Pancreas (tissue), 10 donors: Measurements from ENCODE around the gene C8A. TPM values are rescaled to one million over a fixed set of nuclear protein-coding genes. Genes with fewer than 3 reads are reported as not detected.

Experiments used
- ATAC-seq, 4 donors: fragments of 200-7000 bp; cut with Tn5 transposase; one replicate each; pipeline versions ENCODE4 v1.8.0 to v1.9.1; 2020; ENCODE audit warnings: mild to moderate bottlenecking in 4 of 4, moderate library complexity in 4 of 4
- DNase-seq, 6 donors: peaks; one replicate each; pipeline ENCODE4 v3.0.0-alpha.2; 2020
- FAIRE-seq: peaks from 2 replicates; lab custom pipeline; 2012; peaks lifted over from hg19 to GRCh38; lab: Jason Lieb, UNC
- H3K27ac ChIP-seq, 4 donors: fragments of 200-600 bp; sonication (generic); 1 replicate in 3 of 4; 2 replicates in 1 of 4; pipeline versions ENCODE4 v1.5.0 to v1.8.0; 2020
- H3K27me3 ChIP-seq, 4 donors: fragments of 200-600 bp; one replicate each; pipeline ENCODE4 v1.8.0; 2021
- H3K36me3 ChIP-seq, 3 donors: fragments of 200-600 bp; sonication (generic) in 1 of 3; one replicate each; pipeline versions ENCODE4 v1.5.0 to v1.8.0; 2020 to 2021
- H3K4me1 ChIP-seq, 3 donors: fragments of 200-600 bp; one replicate each; pipeline ENCODE4 v1.8.0; 2021
- H3K4me3 ChIP-seq, 4 donors: fragments of 200-600 bp; sonication (generic) in 2 of 4; one replicate each; pipeline versions ENCODE4 v1.5.0 to v1.8.0; 2020 to 2021
- H3K9me3 ChIP-seq, 4 donors: fragments of 200-600 bp; one replicate each; pipeline ENCODE4 v1.8.0; 2021
- WGBS, 2 donors: extraction: QIAGEN DNeasy Blood & Tissue Kit; methylation state at CpG; one replicate each; pipeline ENCODE4 v1.1.7; 2013; 5-methylcytosine and 5-hydroxymethylcytosine counted together
- intact Hi-C, 3 donors: fragments of 100-400 bp; cut with DNase I; formaldehyde crosslinking; loops; one replicate each; pipeline versions ENCODE4 v1.11.1 to v1.14.2; 2022
- polyA plus RNA-seq, 2 donors: library from polyadenylated mRNA; stranded (reverse); fragments of 200-250 nt; gene quantifications; one replicate each; pipeline ENCODE4 v1.2.3, GENCODE V29; 2013
- total RNA-seq, 6 donors: library from RNA; stranded (reverse); fragmentation: NEBNext Ultra II Directional in 4 of 6; extraction: Animal tissue kit (Norgen Biotek cat#: 25700) in 4 of 6; gene quantifications; one replicate each; pipeline versions ENCODE4 v1.2.1 to v1.2.4, GENCODE V29; 2021 to 2023
- TF ChIP-seq, protein P1 (sequence below), 4 donors: fragments of 200-600 bp; sonication (generic) in 3 of 4; IDR thresholded peaks; one replicate each; pipeline versions ENCODE4 v1.5.0 to v1.8.0; 2021; ENCODE audit warnings: antibody characterized with exemption in 4 of 4
- donor health status: healthy with polysubstance abuse.
- donor health status: DM: no; HTN: no; CAD: no; lungs with moderate emphysema.
- donor health status: DM: no; HTN: no; CAD: no.
- donor health status: control.
- donor health status: control.
- donor health status: Bipolar disorder and iron deficiency.
- donor health status: DM: yes; HTN: yes; CAD: no.
- donor health status: DM: no; HTN: no; CAD: no.
- donor health status: DM: no; HTN: no; CAD: no.
- donor health status: DM: yes; HTN: yes; CAD: no.

C8A gene
- total and polyA plus RNA-seq, 8 donors = 0.08 to 0.38 (median 0.11) TPM; not detected in 4

DNA sequence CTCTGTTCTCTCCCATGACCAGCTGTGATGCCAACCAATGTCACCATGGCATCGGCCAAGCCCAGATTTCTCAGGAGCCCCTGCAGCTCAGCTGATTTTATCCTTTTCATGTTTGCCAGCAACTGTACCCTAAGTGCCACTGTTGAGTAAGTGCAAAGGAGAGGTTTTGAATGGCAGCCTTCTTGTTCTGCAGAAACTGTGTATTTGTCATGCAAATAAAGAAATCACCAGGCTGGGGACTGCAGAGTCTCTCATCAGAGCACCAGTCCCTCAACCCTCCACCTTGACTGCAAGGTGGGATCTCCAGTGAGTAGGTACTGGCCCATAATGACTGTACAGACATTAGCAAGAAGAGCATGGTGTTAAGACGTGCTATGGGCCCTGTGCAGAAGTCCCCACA lies 84.6 kb downstream of the C8A start:
- ATAC-seq (no peak), FAIRE-seq (no peak), DNase-seq (no peak)
- H3K9me3 ChIP-seq = no peaks in the 10 kb centered on the region
- no peaks in the 10 kb centered on the region for H3K27me3 ChIP-seq
- no peak overlapping the region for H3K4me3 ChIP-seq
- 85 to 91% methylated on average over 2 of the region's 2 CpGs for WGBS, 2 donors
- TF ChIP-seq, protein P1, sequence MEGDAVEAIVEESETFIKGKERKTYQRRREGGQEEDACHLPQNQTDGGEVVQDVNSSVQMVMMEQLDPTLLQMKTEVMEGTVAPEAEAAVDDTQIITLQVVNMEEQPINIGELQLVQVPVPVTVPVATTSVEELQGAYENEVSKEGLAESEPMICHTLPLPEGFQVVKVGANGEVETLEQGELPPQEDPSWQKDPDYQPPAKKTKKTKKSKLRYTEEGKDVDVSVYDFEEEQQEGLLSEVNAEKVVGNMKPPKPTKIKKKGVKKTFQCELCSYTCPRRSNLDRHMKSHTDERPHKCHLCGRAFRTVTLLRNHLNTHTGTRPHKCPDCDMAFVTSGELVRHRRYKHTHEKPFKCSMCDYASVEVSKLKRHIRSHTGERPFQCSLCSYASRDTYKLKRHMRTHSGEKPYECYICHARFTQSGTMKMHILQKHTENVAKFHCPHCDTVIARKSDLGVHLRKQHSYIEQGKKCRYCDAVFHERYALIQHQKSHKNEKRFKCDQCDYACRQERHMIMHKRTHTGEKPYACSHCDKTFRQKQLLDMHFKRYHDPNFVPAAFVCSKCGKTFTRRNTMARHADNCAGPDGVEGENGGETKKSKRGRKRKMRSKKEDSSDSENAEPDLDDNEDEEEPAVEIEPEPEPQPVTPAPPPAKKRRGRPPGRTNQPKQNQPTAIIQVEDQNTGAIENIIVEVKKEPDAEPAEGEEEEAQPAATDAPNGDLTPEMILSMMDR (IDR thresholded peaks at IDR 0.05) = no peak
- H3K27ac ChIP-seq = no peak overlapping the region
- no peaks in the 10 kb centered on the region for H3K36me3 ChIP-seq
- no peaks in the 10 kb centered on the region for H3K4me1 ChIP-seq
- intact Hi-C loops = no loop called here

DNA sequence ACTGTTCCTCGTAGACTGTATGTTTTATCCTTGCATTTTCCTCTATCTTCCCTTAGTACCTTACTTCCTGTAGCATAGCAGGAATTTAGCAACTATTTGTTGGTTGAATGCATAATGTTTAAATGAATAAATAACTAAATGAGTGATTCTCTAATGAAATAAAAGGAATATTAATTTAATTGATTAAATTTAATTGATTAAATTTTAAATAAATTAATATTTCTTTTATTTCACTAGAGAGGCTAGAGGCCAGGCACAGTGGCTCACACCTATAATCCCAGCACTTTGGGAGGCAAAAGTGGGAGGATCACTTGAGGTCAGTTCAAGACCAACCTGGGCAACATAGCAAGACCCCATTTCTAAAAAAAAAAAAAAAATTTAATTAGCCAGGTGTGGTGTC lies 85.4 kb downstream of the C8A start:
- TF ChIP-seq, protein P1 (IDR thresholded peaks at IDR 0.05) = no peak
- ATAC-seq (no peak), DNase-seq (no peak), FAIRE-seq (no peak)
- Histone ChIP-seq H3K36me3 (no peaks in the 10 kb centered on the region), H3K9me3 (no peaks in the 10 kb centered on the region), H3K27ac (no peak overlapping the region), H3K4me1 (no peaks in the 10 kb centered on the region), H3K4me3 (no peak overlapping the region), H3K27me3 (no peaks in the 10 kb centered on the region)
- 43 to 92% methylated on average over 1 of the region's 1 CpG for WGBS, 2 donors
- intact Hi-C loops = no loop called here

DNA sequence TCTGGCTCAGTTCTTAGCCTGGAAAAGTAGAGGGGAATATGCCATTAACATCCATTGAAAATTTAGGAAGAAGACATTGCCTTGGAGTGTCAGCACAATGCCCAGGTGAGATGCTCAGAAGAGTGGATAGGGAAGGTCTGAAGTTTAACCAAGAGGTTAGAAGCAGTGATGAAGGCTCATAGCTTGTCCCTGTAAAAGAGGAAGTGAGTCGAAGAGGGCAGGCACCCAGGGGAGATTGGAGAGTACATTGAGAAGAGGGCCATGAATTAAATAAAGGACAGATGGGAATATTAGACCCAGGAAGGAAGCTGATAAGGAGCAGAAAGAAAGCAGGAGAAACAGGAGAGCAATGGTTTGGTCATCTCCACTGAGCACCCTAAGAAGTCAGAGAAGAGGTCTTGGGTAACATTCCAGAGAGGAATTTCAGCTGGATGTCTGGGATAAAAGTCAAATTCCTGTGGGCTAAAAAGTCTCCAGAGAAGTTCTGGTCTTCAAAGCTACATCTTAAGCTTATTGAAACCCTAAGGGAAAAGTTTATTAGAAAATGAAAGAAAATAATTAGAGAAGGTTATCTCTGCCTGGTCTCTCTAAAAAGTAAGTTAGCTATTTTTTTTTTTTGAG lies 93.9 kb downstream of the C8A start:
- FAIRE-seq (no peak), ATAC-seq (no peak), DNase-seq (no peak)
- no peak overlapping the region for H3K27ac ChIP-seq
- no peak overlapping the region for H3K4me3 ChIP-seq
- TF ChIP-seq, protein P1 (IDR thresholded peaks at IDR 0.05) = no peak
- H3K27me3 ChIP-seq = no peaks in the 10 kb centered on the region
- H3K4me1 ChIP-seq = no peaks in the 10 kb centered on the region
- H3K9me3 ChIP-seq = no peaks in the 10 kb centered on the region
- intact Hi-C loops = no loop called here
- no peaks in the 10 kb centered on the region for H3K36me3 ChIP-seq
- WGBS, 2 donors = 72 to 85% methylated on average over 1 of the region's 1 CpG

DNA sequence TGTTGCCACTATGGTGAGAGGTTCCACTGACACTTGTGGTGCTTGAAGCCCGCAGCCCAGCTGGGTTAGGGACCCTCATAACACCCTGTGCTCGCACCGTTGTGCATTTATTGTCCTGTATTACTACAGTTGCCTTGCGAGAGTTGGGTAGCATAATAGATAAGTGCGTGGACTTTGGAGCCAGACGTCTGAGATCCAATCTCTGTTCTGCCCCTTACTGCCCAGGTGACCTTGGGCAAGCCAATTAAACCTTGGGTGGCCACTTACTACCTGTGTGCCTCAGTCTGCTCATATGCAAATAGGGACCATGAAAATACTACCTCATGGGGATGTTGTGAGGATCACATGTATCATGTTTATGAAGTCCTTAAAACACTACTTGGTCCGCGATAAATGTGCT lies 97.9 kb downstream of the C8A start:
- no peak for FAIRE-seq
- H3K27me3 ChIP-seq = no peaks in the 10 kb centered on the region
- TF ChIP-seq, protein P1 (IDR thresholded peaks at IDR 0.05) = no peak
- no peaks in the 10 kb centered on the region for H3K4me1 ChIP-seq
- ATAC-seq = peak in 1 of 4 donors; percentile 24
- no peaks in the 10 kb centered on the region for H3K36me3 ChIP-seq
- no peak overlapping the region for H3K27ac ChIP-seq
- intact Hi-C loops = no loop called here
- no peak overlapping the region for H3K4me3 ChIP-seq
- 60 to 62% methylated on average over 8 of the region's 8 CpGs for WGBS, 2 donors
- DNase-seq = no peak
- no peaks in the 10 kb centered on the region for H3K9me3 ChIP-seq

DNA sequence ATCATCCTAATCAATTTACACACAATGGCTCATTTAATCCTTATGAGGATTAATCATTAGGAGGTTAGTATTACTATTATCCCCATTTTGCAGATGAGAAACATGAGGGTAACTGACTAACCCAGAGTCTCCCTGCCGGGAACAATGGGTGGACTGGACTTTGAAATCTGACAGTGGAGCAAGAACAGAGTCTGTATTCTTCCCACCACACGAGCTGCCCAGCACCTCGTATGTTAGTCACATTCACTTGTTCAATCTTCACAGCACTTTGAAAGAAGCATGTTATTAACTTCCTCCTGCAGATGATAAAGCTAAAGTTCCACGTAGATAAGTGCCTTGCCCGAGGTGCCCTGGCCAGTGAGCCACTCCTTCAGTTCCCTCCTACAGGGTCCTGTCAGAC lies 98.8 kb downstream of the C8A start:
- no peak for FAIRE-seq

More for the DNA sequence above, 98.8 kb downstream of the C8A start:
- Histone ChIP-seq H3K36me3 (no peaks in the 10 kb centered on the region), H3K27ac (no peak overlapping the region), H3K9me3 (no peaks in the 10 kb centered on the region), H3K4me3 (no peak overlapping the region), H3K4me1 (no peaks in the 10 kb centered on the region), H3K27me3 (no peaks in the 10 kb centered on the region)
- TF ChIP-seq, protein P1 (IDR thresholded peaks at IDR 0.05) = no peak
- ATAC-seq = no peak
- intact Hi-C loops = no loop called here
- no peak for DNase-seq
- 58 to 61% methylated on average over 5 of the region's 5 CpGs for WGBS, 2 donors
